Measurements from ENCODE around the gene GNAI2. TPM values are rescaled to one million over a fixed set of nuclear protein-coding genes. Genes with fewer than 3 reads are reported as not detected.

Gene GNAI2
- total and polyA plus RNA-seq, 8 donors, result 61.1 to 211 (median 79.2) TPM

- peak; percentile 67 to 83 for DNase-seq
- H3K9me3 ChIP-seq, result no peaks in the 10 kb centered on the region
- intact Hi-C loops (cut with DNase I; ENCODE audit: low total_unique reads), result no loop called here
- 42 to 54% (median 47%) methylated on average over 8 of the region's 8 CpGs for WGBS, 5 donors
- peak overlapping the region; percentile 62 to 97 (median 90) for H3K27ac ChIP-seq
- TF ChIP-seq POLR2A (IDR thresholded peaks at IDR 0.05) (no peak), POLR2AphosphoS5 (IDR thresholded peaks at IDR 0.05) (peak in 1 of 3 donors; percentile 46)
- H3K4me1 ChIP-seq, result peaks cover 47 to 93% (median 69%) of the 10 kb centered on the region in 4 donors
- no peak overlapping the region for H3K4me3 ChIP-seq
- peaks cover 39 to 59% (median 47%) of the 10 kb centered on the region in 4 donors for H3K36me3 ChIP-seq
- no peaks in the 10 kb centered on the region for H3K27me3 ChIP-seq
These were observed 15.2 kb downstream of the GNAI2 start for GRCh38 chr3:50251220-50251619.

DNA sequence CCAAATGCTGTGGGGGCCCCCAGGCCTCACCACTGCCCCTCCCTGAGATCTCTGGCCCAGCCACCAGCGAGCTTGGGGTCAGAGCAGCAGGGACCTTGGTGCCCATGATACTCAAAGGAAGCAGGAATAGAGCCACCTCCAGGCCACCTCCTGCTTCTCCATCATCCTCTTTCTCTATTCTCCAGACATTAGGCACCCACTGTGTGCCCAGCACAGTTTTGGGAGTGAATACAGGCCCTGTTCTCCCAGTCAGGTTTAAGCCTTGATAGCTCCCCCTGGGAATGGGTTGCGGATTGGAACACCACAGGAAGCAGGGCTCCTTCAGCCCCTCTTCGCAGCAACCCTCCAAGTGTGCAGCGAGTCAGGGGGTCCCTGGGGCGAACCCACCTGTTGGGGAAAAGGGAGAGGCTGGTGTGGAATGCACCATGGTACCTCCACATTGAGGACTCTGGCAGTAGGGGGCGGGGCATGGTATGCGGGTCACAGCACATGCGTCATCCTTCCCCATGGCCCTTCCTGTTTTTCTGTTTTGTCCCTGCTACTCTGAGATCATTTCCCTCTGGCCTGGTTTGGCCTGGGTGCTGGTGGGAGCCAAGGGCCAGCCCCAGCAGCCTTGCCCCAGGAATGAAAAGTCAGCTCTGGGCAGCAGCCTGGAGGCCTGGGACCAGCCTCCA, 18.7 kb downstream of the GNAI2 start:
- TF ChIP-seq POLR2AphosphoS5 (IDR thresholded peaks at IDR 0.05), result peak in 2 of 3 donors; percentile 3 to 33
- TF ChIP-seq EP300 (IDR thresholded peaks at IDR 0.05), result no peak
- H3K4me1 ChIP-seq, result peaks cover 18 to 82% (median 42%) of the 10 kb centered on the region in 4 donors
- H3K27me3 ChIP-seq, result no peaks in the 10 kb centered on the region
- 71 to 86% (median 77%) methylated on average over 7 to 8 of the region's 8 CpGs for WGBS, 5 donors
- DNase-seq, result peak; percentile 64 to 70
- H3K4me3 ChIP-seq, result no peak overlapping the region
- H3K27ac ChIP-seq, result peak overlapping the region; percentile 36 to 98 (median 71)
- intact Hi-C loops (cut with DNase I; ENCODE audit: low total_unique reads), result no loop called here
- no peaks in the 10 kb centered on the region for H3K9me3 ChIP-seq
- H3K36me3 ChIP-seq, result peaks cover 61 to 84% (median 74%) of the 10 kb centered on the region in 4 donors

DNA sequence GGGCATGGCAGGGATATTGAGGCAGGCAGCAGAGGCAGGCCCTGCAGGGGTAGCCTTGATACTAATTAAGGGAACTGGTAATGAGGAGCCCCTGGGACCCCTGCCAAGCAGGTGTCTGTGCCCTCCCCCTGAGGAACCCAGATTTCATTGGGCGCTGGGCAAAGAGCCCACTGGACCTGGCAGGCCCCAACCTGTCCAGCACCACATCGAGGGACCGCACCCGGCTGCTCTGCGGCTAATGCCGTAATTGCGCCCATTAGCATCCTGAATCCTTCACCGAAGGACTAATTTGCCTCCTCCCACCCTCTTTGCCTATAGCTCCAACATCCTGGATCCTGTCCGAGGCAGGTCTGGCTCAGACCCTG, 19.2 kb downstream of the GNAI2 start:
- H3K9me3 ChIP-seq, result no peaks in the 10 kb centered on the region
- WGBS, 5 donors, result 80 to 100% (median 90%) methylated on average over 1 to 9 of the region's 9 CpGs
- H3K4me1 ChIP-seq, result peaks cover 15 to 80% (median 40%) of the 10 kb centered on the region in 4 donors
- intact Hi-C loops (cut with DNase I; ENCODE audit: low total_unique reads), result no loop called here
- H3K36me3 ChIP-seq, result peaks cover 61 to 84% (median 74%) of the 10 kb centered on the region in 4 donors
- no peak for DNase-seq
- peak overlapping the region; percentile 36 to 98 (median 71) for H3K27ac ChIP-seq
- TF ChIP-seq POLR2AphosphoS5 (IDR thresholded peaks at IDR 0.05), result no peak
- no peak for TF ChIP-seq POLR2A (IDR thresholded peaks at IDR 0.05)
- TF ChIP-seq, protein P1, sequence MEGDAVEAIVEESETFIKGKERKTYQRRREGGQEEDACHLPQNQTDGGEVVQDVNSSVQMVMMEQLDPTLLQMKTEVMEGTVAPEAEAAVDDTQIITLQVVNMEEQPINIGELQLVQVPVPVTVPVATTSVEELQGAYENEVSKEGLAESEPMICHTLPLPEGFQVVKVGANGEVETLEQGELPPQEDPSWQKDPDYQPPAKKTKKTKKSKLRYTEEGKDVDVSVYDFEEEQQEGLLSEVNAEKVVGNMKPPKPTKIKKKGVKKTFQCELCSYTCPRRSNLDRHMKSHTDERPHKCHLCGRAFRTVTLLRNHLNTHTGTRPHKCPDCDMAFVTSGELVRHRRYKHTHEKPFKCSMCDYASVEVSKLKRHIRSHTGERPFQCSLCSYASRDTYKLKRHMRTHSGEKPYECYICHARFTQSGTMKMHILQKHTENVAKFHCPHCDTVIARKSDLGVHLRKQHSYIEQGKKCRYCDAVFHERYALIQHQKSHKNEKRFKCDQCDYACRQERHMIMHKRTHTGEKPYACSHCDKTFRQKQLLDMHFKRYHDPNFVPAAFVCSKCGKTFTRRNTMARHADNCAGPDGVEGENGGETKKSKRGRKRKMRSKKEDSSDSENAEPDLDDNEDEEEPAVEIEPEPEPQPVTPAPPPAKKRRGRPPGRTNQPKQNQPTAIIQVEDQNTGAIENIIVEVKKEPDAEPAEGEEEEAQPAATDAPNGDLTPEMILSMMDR (IDR thresholded peaks at IDR 0.05), result no peak
- TF ChIP-seq EP300 (IDR thresholded peaks at IDR 0.05), result no peak
- H3K27me3 ChIP-seq, result no peaks in the 10 kb centered on the region
- H3K4me3 ChIP-seq, result no peak overlapping the region

GRCh38 chr3:50256978-50257890, 21.2 kb downstream of the GNAI2 start:
- 85 to 93% (median 91%) methylated on average over 19 to 20 of the region's 20 CpGs for WGBS, 5 donors
- intact Hi-C loops (cut with DNase I; ENCODE audit: low total_unique reads), result no loop called here

More at GRCh38 chr3:50256978-50257890, 21.2 kb downstream of the GNAI2 start:
- Histone ChIP-seq H3K4me1 (peaks cover 18 to 75% (median 37%) of the 10 kb centered on the region in 4 donors), H3K27ac (peak overlapping the region in 3 of 5 donors; percentile 96 to 99 (median 98)), H3K4me3 (no peak overlapping the region), H3K27me3 (no peaks in the 10 kb centered on the region), H3K36me3 (peaks cover 55 to 69% (median 66%) of the 10 kb centered on the region in 4 donors), H3K9me3 (no peaks in the 10 kb centered on the region)
- no peak for TF ChIP-seq POLR2AphosphoS5 (IDR thresholded peaks at IDR 0.05)
- TF ChIP-seq, protein P1 (IDR thresholded peaks at IDR 0.05), result peak in 4 of 7 experiments; percentile 17 to 46 (median 34)
- TF ChIP-seq POLR2A (IDR thresholded peaks at IDR 0.05), result no peak
- DNase-seq, result peak; percentile 66 to 69

Data from stomach (tissue), 9 donors.